Stomach (tissue), 4 donors: ENCODE data around the gene RASGRP4.

ENCODE experiments used
- EP300 ChIP-seq: sonication (generic); formaldehyde crosslinking; IDR thresholded peaks from one replicate; pipeline ENCODE4 v1.6.1; 2017; ENCODE audit warnings: antibody characterized with exemption
- POLR2A ChIP-seq, 4 donors: fragments of 450-650 bp; IDR thresholded peaks; one replicate each; pipeline ENCODE4 v1.6.1; 2016; ENCODE audit warnings: antibody characterized with exemption in 4 of 4, control low read depth in 2 of 4, mild to moderate bottlenecking in 1 of 4, moderate library complexity in 1 of 4
- POLR2AphosphoS5 ChIP-seq, 3 donors: sonication (generic); formaldehyde crosslinking; IDR thresholded peaks; one replicate each; pipeline ENCODE4 v1.6.1; 2016; ENCODE audit warnings: antibody characterized with exemption in 3 of 3
- TF ChIP-seq, protein P1 (sequence below), 7 experiments: fragments of 450-650 bp in 4 of 7; fragments of 200-600 bp in 3 of 7; sonication (generic) in 3 of 7; IDR thresholded peaks; one replicate each; pipeline ENCODE4 v1.5.1; 2016 to 2019; ENCODE audit warnings: antibody characterized with exemption in 7 of 7, control low read depth in 2 of 7, mild to moderate bottlenecking in 1 of 7

DNA sequence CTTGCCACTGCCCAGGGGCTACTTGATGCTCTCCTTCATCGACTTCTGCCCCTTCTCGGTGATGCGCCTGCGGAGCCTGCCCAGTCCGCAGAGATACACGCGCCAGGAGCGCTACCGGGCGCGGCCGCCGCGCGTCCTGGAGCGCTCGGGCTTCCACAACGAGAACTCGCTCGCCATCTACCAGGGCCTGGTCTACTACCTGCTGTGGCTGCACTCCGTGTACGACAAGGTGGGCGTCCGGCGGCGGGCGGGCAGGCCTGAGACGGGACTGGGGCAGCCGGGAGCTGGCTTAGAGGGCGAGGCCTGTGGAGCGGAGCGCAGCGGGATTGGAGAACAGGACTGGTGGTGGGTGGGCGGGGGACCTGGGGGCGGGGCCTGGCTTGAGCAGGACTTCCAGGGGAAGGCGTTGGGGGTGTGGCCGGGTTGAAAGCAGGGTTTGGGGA lies 64.4 kb downstream of the RASGRP4 start:
- TF ChIP-seq, protein P1, sequence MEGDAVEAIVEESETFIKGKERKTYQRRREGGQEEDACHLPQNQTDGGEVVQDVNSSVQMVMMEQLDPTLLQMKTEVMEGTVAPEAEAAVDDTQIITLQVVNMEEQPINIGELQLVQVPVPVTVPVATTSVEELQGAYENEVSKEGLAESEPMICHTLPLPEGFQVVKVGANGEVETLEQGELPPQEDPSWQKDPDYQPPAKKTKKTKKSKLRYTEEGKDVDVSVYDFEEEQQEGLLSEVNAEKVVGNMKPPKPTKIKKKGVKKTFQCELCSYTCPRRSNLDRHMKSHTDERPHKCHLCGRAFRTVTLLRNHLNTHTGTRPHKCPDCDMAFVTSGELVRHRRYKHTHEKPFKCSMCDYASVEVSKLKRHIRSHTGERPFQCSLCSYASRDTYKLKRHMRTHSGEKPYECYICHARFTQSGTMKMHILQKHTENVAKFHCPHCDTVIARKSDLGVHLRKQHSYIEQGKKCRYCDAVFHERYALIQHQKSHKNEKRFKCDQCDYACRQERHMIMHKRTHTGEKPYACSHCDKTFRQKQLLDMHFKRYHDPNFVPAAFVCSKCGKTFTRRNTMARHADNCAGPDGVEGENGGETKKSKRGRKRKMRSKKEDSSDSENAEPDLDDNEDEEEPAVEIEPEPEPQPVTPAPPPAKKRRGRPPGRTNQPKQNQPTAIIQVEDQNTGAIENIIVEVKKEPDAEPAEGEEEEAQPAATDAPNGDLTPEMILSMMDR (IDR thresholded peaks at IDR 0.05) = peak in 2 of 7 experiments; percentile 24 to 52
- TF ChIP-seq POLR2A (IDR thresholded peaks at IDR 0.05) (no peak), EP300 (no peak), POLR2AphosphoS5 (IDR thresholded peaks at IDR 0.05) (no peak)
